ENCODE data around the gene VPREB3.

VPREB3 gene, protein sequence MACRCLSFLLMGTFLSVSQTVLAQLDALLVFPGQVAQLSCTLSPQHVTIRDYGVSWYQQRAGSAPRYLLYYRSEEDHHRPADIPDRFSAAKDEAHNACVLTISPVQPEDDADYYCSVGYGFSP

DNA sequence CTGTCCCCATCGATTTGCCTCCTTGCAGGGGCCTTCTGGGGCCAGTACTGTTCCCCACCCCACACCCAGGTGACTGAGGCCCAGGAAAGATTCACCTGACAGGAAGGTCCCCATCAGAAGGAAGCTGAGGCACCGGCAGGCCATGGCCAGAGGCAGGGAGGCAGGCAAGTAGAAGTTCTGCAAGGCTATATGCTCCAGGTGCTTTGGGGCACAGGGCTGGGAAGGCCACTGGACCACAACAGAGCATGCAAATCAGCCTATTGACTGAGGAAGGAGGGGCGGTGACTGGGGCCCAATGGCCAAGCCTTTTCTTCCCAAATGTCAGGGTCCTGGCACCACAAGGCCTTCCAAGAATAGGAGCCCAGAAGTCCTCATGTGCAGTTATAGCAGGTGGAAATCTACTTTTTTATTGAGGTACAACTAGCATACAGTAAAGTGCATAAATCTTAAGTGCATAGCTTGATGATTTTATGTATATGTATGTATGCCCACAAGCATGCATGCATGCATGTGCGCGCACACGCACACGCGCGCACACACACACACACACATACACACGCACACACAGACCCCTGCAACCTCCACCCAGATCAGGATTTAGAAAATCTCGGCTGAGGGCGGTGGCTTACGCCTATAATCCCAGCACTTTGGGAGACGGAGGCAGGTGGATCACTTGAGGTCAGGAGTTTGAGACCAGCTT lies at the start of gene VPREB3:
Gene VPREB3, minus strand, starts transcription at position 206 of the 700 bp plus-strand sequence. Its CDS starts 62 bp downstream, at position 144.
- peak within 1 kb of the TSS; percentile 100 for H3K27ac ChIP-seq
- H3K4me3 ChIP-seq, result peak within 1 kb of the TSS; percentile 83
- H3K9ac ChIP-seq, result peak within 1 kb of the TSS; percentile 99

DNA sequence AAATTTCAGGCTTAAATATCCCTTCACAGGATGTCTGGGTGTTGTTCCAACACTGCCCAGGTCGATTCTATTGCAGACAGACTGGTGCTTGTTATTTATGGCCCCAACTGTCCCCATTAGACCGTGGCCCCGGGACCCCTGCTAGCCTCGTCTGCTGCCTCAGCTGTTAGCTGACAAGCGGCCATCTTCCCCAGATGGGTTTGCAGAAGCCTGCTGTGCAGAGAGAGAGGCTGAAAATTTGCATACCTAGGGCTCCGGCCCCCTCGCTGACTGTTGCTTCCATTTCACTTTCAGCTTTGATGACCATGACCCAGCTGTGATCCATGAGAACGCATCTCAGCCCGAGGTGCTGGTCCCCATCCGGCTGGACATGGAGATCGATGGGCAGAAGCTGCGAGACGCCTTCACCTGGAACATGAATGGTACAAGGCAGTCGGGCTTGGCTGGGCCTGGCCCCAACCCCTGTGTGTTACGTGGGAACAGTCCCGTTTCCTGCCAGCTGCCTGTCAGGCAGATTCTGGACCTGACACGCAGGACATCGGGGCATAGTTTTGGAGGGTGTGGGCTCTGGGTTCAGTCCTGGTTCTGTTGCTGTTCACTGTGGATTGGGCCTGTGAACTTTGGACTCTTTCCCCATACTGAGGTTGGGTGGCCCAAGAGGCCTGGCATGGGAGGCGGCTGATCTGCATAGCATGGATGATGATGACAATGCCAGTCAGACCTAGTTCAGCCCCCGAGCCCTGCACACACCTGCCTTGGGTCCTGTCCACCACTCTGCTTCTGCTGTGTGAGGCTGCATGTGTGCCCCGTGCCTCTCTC lies 49.0 kb upstream of the VPREB3 start:
- Histone ChIP-seq H3K4me2 (peak overlapping the region; percentile 87; the same call in 1 of the 2 replicates), H3K36me3 (peaks cover 87% of the 10 kb centered on the region), H3K9ac (peak overlapping the region; percentile 23; the same call in 1 of the 2 replicates), H4K20me1 (no peaks in the 10 kb centered on the region), H3K4me1 (peaks cover 51% of the 10 kb centered on the region), H3K27ac (peak overlapping the region; percentile 90), H3K4me3 (no peak overlapping the region), H3K27me3 (no peaks in the 10 kb centered on the region), H3K9me3 (no peaks in the 10 kb centered on the region)
- TF ChIP-seq Cebpa-rat (IDR thresholded peaks at IDR 0.05), result no peak

More for the DNA sequence above, at the start of gene VPREB3:
- H3K4me2 ChIP-seq, result peak within 1 kb of the TSS; percentile 99
- peaks cover 61% of the 10 kb centered on the region for H3K4me1 ChIP-seq
- H3K36me3 ChIP-seq, result no peaks in the 10 kb centered on the region
- no peaks in the 10 kb centered on the region for H3K27me3 ChIP-seq
- TF ChIP-seq Cebpa-rat (IDR thresholded peaks at IDR 0.05), result no peak
- peaks cover 6% of the 10 kb centered on the region; the same call in 1 of the 2 replicates for H4K20me1 ChIP-seq
- H3K9me3 ChIP-seq, result no peaks in the 10 kb centered on the region

DNA sequence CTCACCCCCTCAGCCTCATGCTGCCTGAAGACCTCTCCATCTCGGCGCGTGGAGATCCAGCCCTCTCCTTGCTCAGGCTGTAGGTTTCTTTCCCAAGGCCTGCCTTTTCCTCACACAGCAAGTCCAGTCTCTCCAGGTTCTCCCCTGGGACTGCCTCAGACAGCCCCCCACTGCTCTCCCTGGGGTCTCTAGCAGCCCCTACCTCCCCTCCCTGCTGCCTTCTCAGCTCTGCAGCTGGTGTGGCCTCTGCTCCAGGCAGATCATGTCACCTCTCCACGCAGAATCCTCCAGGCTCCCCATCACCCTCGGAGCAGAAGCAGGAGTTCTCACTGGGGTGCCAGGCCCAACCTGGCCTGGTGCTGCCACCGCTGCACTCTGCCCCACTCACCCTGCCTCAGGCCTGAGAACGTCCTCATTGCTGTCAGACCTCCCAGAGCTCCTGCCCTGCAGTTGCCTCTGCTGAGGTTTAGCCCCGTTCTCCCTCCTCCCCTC lies 47.7 kb upstream of the VPREB3 start:
- peak overlapping the region; percentile 1; the same call in 1 of the 2 replicates for H3K4me3 ChIP-seq
- no peaks in the 10 kb centered on the region for H3K9me3 ChIP-seq
- peak overlapping the region; percentile 87 for H3K4me2 ChIP-seq
- no peaks in the 10 kb centered on the region for H4K20me1 ChIP-seq
- no peak for TF ChIP-seq Cebpa-rat (IDR thresholded peaks at IDR 0.05)
- peak overlapping the region; percentile 90 for H3K27ac ChIP-seq
- H3K27me3 ChIP-seq, result no peaks in the 10 kb centered on the region
- H3K36me3 ChIP-seq, result peaks cover 86% of the 10 kb centered on the region
- H3K4me1 ChIP-seq, result peaks cover 55% of the 10 kb centered on the region
- H3K9ac ChIP-seq, result peak overlapping the region; percentile 69

DNA sequence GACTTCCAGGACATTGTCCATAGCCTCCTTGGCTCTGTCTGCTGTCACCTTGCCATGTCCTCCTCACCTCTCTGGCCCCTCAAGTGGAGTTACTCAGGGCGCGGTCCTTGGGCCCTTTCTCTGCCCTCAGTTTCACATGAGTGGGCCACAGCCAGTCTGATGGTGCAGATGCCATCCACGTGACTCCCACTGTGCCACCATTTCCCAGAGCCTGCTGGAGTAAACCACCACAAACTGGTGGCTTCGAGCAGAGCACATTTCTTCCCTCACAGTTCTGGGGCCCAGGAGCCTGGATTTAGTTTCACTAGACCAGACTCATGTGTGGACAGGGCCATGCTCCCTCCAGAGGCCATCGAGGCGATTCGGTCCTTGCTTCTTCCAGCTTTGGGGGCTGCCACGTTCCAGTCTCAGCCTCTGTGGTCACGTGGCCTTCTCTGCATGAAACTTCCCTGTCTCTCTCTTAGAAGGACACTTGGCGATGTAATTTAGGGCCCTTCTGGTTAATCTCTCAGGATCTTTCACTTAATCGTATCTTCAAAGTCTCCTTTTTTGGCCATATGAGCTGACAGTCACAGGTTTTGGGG lies 47.1 kb upstream of the VPREB3 start:
- peaks cover 55% of the 10 kb centered on the region for H3K4me1 ChIP-seq
- H3K9ac ChIP-seq, result peak overlapping the region; percentile 69

DNA sequence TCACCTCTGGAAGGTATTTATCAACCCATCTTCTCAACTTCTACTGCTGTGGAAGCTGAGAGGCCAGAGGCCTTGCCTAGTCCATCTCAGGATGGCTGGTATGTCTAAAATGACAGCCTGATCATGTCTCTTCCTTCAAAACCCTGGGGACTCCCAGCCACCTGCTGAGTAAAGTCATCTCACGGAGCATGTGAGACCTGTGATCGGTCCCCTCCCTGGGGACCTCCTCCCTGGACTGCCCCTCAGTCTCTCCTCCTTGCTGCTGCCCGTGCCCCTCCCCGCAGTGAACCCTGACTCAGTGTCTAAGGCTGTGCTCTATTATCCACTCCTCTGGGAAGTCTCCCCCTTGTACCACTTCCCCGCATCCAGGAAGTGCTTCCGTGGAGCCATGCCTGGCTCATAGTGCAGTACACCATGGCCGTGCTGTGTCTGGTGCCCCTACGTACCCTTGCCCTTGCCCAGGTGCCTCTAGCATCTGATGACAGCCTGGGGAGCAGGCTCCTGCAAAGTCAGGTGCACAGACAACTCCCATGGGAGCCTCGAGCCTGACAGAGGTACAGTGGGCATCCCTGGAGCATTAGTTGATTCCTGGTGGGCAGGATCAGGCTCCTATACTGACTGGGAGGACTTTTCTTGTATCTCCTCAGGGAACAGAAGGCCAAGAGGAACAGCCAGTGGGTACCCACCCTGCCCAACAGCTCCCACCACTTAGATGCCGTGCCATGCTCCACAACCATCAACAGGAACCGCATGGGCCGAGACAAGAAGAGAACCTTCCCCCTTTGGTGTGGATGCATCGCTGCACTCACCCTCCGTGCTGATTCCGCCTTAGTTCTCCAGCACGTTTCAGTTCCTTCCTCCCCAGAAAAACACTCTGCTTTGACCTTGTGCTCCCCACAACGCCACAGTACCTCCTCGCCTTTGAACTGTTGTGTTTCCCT lies 46.3 kb upstream of the VPREB3 start:
- Histone ChIP-seq H3K27me3 (no peaks in the 10 kb centered on the region), H3K9me3 (no peaks in the 10 kb centered on the region), H3K36me3 (peaks cover 86% of the 10 kb centered on the region), H3K27ac (peak overlapping the region; percentile 90), H3K4me1 (peaks cover 55% of the 10 kb centered on the region), H4K20me1 (peaks cover 10% of the 10 kb centered on the region; the same call in 1 of the 2 replicates), H3K4me2 (peak overlapping the region; percentile 87), H3K9ac (peak overlapping the region; percentile 69), H3K4me3 (0 out of 2 replicates have a peak overlapping the region, but pooled peaks have one; percentile 30)
- no peak for TF ChIP-seq Cebpa-rat (IDR thresholded peaks at IDR 0.05)

More for the DNA sequence above, 47.1 kb upstream of the VPREB3 start:
- H3K4me3 ChIP-seq, result peak overlapping the region; percentile 1; the same call in 1 of the 2 replicates
- no peaks in the 10 kb centered on the region for H3K27me3 ChIP-seq
- no peak for TF ChIP-seq Cebpa-rat (IDR thresholded peaks at IDR 0.05)
- no peaks in the 10 kb centered on the region for H3K9me3 ChIP-seq
- peak overlapping the region; percentile 90 for H3K27ac ChIP-seq
- peaks cover 86% of the 10 kb centered on the region for H3K36me3 ChIP-seq
- H3K4me2 ChIP-seq, result peak overlapping the region; percentile 87
- peaks cover 4% of the 10 kb centered on the region; the same call in 1 of the 2 replicates for H4K20me1 ChIP-seq

DNA sequence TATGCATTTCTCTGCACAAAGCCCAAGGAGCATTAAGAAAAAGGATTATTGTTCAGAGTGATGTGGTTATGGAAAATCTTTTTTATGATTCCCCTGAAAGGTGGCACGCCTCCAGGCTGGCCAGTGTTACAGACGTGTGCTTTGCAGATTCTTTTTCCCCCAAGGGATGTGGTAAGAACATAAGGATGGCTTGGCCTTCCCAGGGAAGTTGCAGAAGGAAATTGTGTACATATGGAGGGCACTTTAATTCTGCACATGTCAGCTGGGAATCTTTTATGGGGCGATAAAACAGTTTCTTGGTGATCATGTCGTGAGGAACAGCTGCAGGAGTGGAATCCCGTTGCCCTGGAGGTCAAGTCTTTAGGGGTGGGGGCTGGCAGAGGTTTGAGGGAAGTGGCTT lies 42.2 kb upstream of the VPREB3 start:
- Histone ChIP-seq H3K4me3 (no peak overlapping the region), H3K4me2 (no peak overlapping the region), H3K36me3 (peaks cover 86% of the 10 kb centered on the region), H3K27ac (no peak overlapping the region), H4K20me1 (peaks cover 31% of the 10 kb centered on the region), H3K9me3 (no peaks in the 10 kb centered on the region), H3K4me1 (peaks cover 55% of the 10 kb centered on the region), H3K27me3 (no peaks in the 10 kb centered on the region), H3K9ac (no peak overlapping the region)
- no peak for TF ChIP-seq Cebpa-rat (IDR thresholded peaks at IDR 0.05)

DNA sequence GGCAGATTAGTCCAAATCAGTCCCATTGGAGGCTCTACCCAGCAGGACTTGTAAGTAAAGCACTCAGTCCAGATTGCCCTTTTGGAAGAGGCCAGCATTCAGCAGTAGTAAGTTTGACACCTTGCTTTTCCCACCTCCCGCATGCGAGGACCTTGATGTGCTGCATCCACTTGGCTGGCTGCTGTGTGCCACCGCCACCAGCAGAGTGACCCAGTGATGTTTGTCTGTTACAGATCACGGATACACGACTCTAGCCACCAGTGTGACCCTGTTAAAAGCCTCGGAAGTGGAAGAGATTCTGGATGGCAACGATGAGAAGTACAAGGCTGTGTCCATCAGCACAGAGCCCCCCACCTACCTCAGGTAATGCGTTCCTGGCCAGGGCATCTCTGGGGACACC lies 39.1 kb upstream of the VPREB3 start:
- no peaks in the 10 kb centered on the region for H3K9me3 ChIP-seq
- H3K4me1 ChIP-seq, result peaks cover 55% of the 10 kb centered on the region
- peak overlapping the region; percentile 61 for H3K27ac ChIP-seq
- no peak for TF ChIP-seq Cebpa-rat (IDR thresholded peaks at IDR 0.05)
- H3K27me3 ChIP-seq, result no peaks in the 10 kb centered on the region
- no peak overlapping the region for H3K4me3 ChIP-seq
- peaks cover 96% of the 10 kb centered on the region for H3K36me3 ChIP-seq
- peak overlapping the region; percentile 63; the same call in 1 of the 2 replicates for H3K9ac ChIP-seq
- peak overlapping the region; percentile 71; the same call in 1 of the 2 replicates for H3K4me2 ChIP-seq
- peaks cover 62% of the 10 kb centered on the region for H4K20me1 ChIP-seq

All from BLaER1 (cell line).